Gastroesophageal sphincter (tissue), 4 donors: Measurements from ENCODE around the gene PARG. TPM values are rescaled to one million over a fixed set of nuclear protein-coding genes. Genes with fewer than 3 reads are reported as not detected.

ENCODE experiments used
- ATAC-seq: fragments of 150-250 bp; one replicate; pipeline ENCODE4 v1.9.1; 2016; ENCODE audit warnings: mild to moderate bottlenecking, moderate library complexity
- H3K27ac ChIP-seq, 4 donors: fragments of 200-600 bp; sonication (generic) in 3 of 4; 1 replicate in 3 of 4; 2 replicates in 1 of 4; pipeline ENCODE4 v1.5.1; 2016 to 2019
- H3K27me3 ChIP-seq: fragments of 200-600 bp; sonication (generic); one replicate; pipeline ENCODE4 v1.5.1; 2019
- H3K36me3 ChIP-seq, 2 donors: fragments of 200-600 bp; sonication (generic); one replicate each; pipeline ENCODE4 v1.5.1; 2019; ENCODE audit warnings: control low read depth in 1 of 2
- H3K4me1 ChIP-seq, 3 donors: fragments of 200-600 bp; sonication (generic); 1 replicate in 2 of 3; 2 replicates in 1 of 3; pipeline ENCODE4 v1.5.1; 2016 to 2019; ENCODE audit warnings: control low read depth in 2 of 3
- H3K4me3 ChIP-seq, 2 donors: fragments of 200-600 bp; sonication (generic); one replicate each; pipeline ENCODE4 v1.5.1; 2019; ENCODE audit warnings: mild to moderate bottlenecking in 1 of 2, moderate library complexity in 1 of 2
- H3K9me3 ChIP-seq, 3 donors: fragments of 200-600 bp; sonication (generic); one replicate each; pipeline ENCODE4 v1.5.1; 2017 to 2019; ENCODE audit warnings: control low read depth in 2 of 3
- CTCF ChIP-seq, 4 experiments: fragments of 200-600 bp in 2 of 4; fragments of 450-650 bp in 2 of 4; sonication (generic) in 1 of 4; IDR thresholded peaks; one replicate each; pipeline ENCODE4 v1.5.1; 2017 to 2019; ENCODE audit warnings: antibody characterized with exemption in 4 of 4, mild to moderate bottlenecking in 2 of 4, moderate library complexity in 2 of 4
- EP300 ChIP-seq: sonication (generic); formaldehyde crosslinking; IDR thresholded peaks from one replicate; pipeline ENCODE4 v1.6.1; 2017; ENCODE audit warnings: antibody characterized with exemption, mild to moderate bottlenecking
- POLR2A ChIP-seq, 2 donors: fragments of 450-650 bp; IDR thresholded peaks; one replicate each; pipeline ENCODE4 v1.6.1; 2017; ENCODE audit warnings: antibody characterized with exemption in 2 of 2, mild to moderate bottlenecking in 2 of 2, moderate library complexity in 1 of 2
- POLR2AphosphoS5 ChIP-seq: sonication (generic); formaldehyde crosslinking; IDR thresholded peaks from one replicate; pipeline ENCODE4 v1.6.1; 2017; ENCODE audit warnings: antibody characterized with exemption
- WGBS, 2 donors: methylation state at CpG; one replicate each; pipeline ENCODE4 v1.1.5; 2018; ENCODE audit warnings: low coverage in 1 of 2; 5-methylcytosine and 5-hydroxymethylcytosine counted together
- total RNA-seq, 4 donors: library from RNA; depleted of rRNA; stranded (reverse); fragments of >200 nt; gene quantifications; one replicate each; pipeline ENCODE4 v1.1.0, GENCODE V29; 2016

The PARG gene
- total RNA-seq, 4 donors from 2014 or later: 24.7 to 47.6 (median 29.0) TPM

GRCh38 chr10:49841615-49842332 lies 100.1 kb downstream of the PARG start:
- WGBS, 2 donors: 76 to 94% methylated on average over 7 to 11 of the region's 11 CpGs

GRCh38 chr10:49837685-49838084 lies 104.1 kb downstream of the PARG start:
- WGBS, 2 donors: 40 to 60% methylated on average over 1 of the region's 1 CpG

More at GRCh38 chr10:49841615-49842332, 100.1 kb downstream of the PARG start:
- no peak for ATAC-seq
- peaks cover 0 to 76% of the 10 kb centered on the region in 2 donors for H3K36me3 ChIP-seq
- H3K4me3 ChIP-seq: no peak overlapping the region
- no peak overlapping the region for H3K27ac ChIP-seq
- H3K9me3 ChIP-seq: no peaks in the 10 kb centered on the region
- no peaks in the 10 kb centered on the region for H3K27me3 ChIP-seq
- TF ChIP-seq POLR2A (IDR thresholded peaks at IDR 0.05): no peak
- no peak for TF ChIP-seq CTCF (IDR thresholded peaks at IDR 0.05)
- H3K4me1 ChIP-seq: no peaks in the 10 kb centered on the region

GRCh38 chr10:49837051-49837478 lies 104.8 kb downstream of the PARG start:
- Histone ChIP-seq H3K27ac (no peak overlapping the region), H3K27me3 (no peaks in the 10 kb centered on the region), H3K4me3 (no peak overlapping the region), H3K36me3 (peaks cover 0 to 86% of the 10 kb centered on the region in 2 donors), H3K4me1 (no peaks in the 10 kb centered on the region), H3K9me3 (no peaks in the 10 kb centered on the region)
- TF ChIP-seq CTCF (IDR thresholded peaks at IDR 0.05) (no peak), POLR2AphosphoS5 (no peak), POLR2A (IDR thresholded peaks at IDR 0.05) (no peak), EP300 (no peak)
- WGBS, 2 donors: 55 to 64% methylated on average over 5 of the region's 5 CpGs
- ATAC-seq: no peak

More at GRCh38 chr10:49837685-49838084, 104.1 kb downstream of the PARG start:
- no peak for TF ChIP-seq CTCF (IDR thresholded peaks at IDR 0.05)
- TF ChIP-seq POLR2AphosphoS5: no peak
- TF ChIP-seq POLR2A (IDR thresholded peaks at IDR 0.05): no peak
- TF ChIP-seq EP300: no peak
- H3K4me3 ChIP-seq: no peak overlapping the region
- no peaks in the 10 kb centered on the region for H3K9me3 ChIP-seq
- H3K4me1 ChIP-seq: no peaks in the 10 kb centered on the region
- peaks cover 0 to 86% of the 10 kb centered on the region in 2 donors for H3K36me3 ChIP-seq
- no peak overlapping the region for H3K27ac ChIP-seq
- no peak for ATAC-seq
- no peaks in the 10 kb centered on the region for H3K27me3 ChIP-seq

GRCh38 chr10:49834976-49835375 lies 106.9 kb downstream of the PARG start:
- TF ChIP-seq CTCF (IDR thresholded peaks at IDR 0.05): no peak
- no peak overlapping the region for H3K27ac ChIP-seq
- no peak for ATAC-seq
- 100% methylated on average over 2 of the region's 3 CpGs; no CpG with 5 or more reads in 1 of the 2 donors for WGBS, 2 donors
- peaks cover 0 to 86% of the 10 kb centered on the region in 2 donors for H3K36me3 ChIP-seq
- no peaks in the 10 kb centered on the region for H3K9me3 ChIP-seq
- H3K27me3 ChIP-seq: no peaks in the 10 kb centered on the region
- no peak overlapping the region for H3K4me3 ChIP-seq
- H3K4me1 ChIP-seq: no peaks in the 10 kb centered on the region

GRCh38 chr10:49834201-49834600 lies 107.6 kb downstream of the PARG start:
- Histone ChIP-seq H3K9me3 (no peaks in the 10 kb centered on the region), H3K27me3 (no peaks in the 10 kb centered on the region), H3K36me3 (peaks cover 0 to 83% of the 10 kb centered on the region in 2 donors), H3K27ac (no peak overlapping the region), H3K4me3 (no peak overlapping the region), H3K4me1 (no peaks in the 10 kb centered on the region)
- no peak for ATAC-seq
- TF ChIP-seq POLR2A (IDR thresholded peaks at IDR 0.05): no peak
- no peak for TF ChIP-seq CTCF (IDR thresholded peaks at IDR 0.05)
- TF ChIP-seq POLR2AphosphoS5: no peak
- TF ChIP-seq EP300: no peak
- WGBS, 2 donors: 60 to 84% methylated on average over 1 to 2 of the region's 2 CpGs
